ENCODE measurements around the gene IFNA2. TPM values are rescaled to one million over a fixed set of nuclear protein-coding genes. Genes with fewer than 3 reads are reported as not detected.

Gene IFNA2
- total RNA-seq, 1 experiment from 2014 or later, result not detected

DNA sequence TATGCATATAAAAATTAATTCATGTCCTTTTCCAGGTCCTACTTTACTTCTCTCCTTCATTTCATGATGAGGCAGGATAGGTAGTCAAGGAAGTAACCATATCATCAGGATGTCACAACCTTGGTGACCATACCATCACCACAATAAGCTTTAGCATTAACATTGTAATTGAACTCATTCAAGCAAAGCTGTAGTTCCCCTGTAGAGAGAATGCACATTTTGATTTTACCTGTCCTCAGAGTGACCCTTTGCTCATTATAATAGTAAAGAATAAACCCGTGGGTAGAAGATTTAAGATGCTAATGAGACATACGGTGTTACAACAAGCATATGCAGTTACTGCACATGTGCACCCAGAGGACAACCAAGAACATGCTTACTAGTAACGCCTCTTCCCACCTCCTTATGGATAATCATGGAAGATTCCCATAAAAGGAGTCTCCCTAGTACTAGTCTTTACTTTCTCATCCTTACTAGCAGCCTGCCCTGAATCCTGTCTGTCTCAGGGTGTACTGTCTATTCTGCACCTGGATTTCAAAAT, 36.7 kb downstream of the IFNA2 start:
- H3K4me1 ChIP-seq, result no peaks in the 10 kb centered on the region
- H3K27me3 ChIP-seq, result no peaks in the 10 kb centered on the region
- H3K9me3 ChIP-seq (replicated peaks), result no peaks in the 10 kb centered on the region
- no peak overlapping the region for H3K27ac ChIP-seq
- H3K4me3 ChIP-seq, result no peak overlapping the region
- H3K36me3 ChIP-seq, result no peaks in the 10 kb centered on the region
- no peak for DNase-seq

DNA sequence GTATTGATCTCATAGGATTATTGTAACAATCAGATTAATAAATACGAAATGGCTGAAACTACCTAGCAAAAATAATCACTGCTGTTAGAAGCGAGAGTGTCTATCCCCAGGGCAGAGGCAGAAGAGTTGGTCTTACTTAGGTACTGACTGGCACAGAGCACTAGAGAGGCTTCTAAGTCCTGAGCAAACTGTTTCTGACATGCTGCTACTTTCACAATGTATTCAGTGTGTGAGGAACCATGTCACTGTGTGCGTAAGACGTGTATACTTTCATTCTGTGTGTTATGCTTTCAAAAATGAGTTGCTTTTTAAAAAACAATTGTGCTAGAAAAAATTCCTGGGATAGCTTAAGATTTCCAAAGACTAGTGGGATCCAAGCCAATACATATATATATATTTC, 44.5 kb downstream of the IFNA2 start:
- Histone ChIP-seq H3K27me3 (no peaks in the 10 kb centered on the region), H3K27ac (no peak overlapping the region), H3K36me3 (no peaks in the 10 kb centered on the region), H3K4me3 (no peak overlapping the region), H3K9me3 (replicated peaks) (no peaks in the 10 kb centered on the region), H3K4me1 (no peaks in the 10 kb centered on the region; the same call in 1 of the 2 replicates)
- no peak for DNase-seq

- Histone ChIP-seq H3K27ac (no peak overlapping the region), H3K4me1 (peaks cover 3% of the 10 kb centered on the region), H3K9me3 (replicated peaks) (no peaks in the 10 kb centered on the region), H3K27me3 (no peaks in the 10 kb centered on the region), H3K36me3 (peaks cover 15% of the 10 kb centered on the region; the same call in 1 of the 2 replicates), H3K4me3 (no peak overlapping the region)
- no peak for DNase-seq
Observed at GRCh38 chr9:21336457-21336856, 48.7 kb downstream of the IFNA2 start.

GRCh38 chr9:21334701-21335632, 50.2 kb downstream of the IFNA2 start, which contains the start of gene KLHL9:
Gene KLHL9, minus strand, starts transcription at chr9:21335404. Its CDS starts 545 bp downstream, at chr9:21334859.
- Histone ChIP-seq H3K4me3 (peak within 1 kb of the TSS; percentile 99), H3K27ac (peak within 1 kb of the TSS; percentile 94), H3K9me3 (replicated peaks) (no peaks in the 10 kb centered on the region), H3K36me3 (peaks cover 15% of the 10 kb centered on the region; the same call in 1 of the 2 replicates), H3K4me1 (peaks cover 3% of the 10 kb centered on the region), H3K27me3 (no peaks in the 10 kb centered on the region)
- peak; percentile 91 to 93 for DNase-seq

Other genes with a start within 250 kb of the IFNA2 start
- gene IFNW1, start 243.6 kb downstream of the IFNA2 start, total RNA-seq (2014; rRNA removed; shearing (Covaris generic)), result not detected in 2 replicates
- not detected in 2 replicates for gene IFNA21, start 218.7 kb downstream of the IFNA2 start, total RNA-seq (2014; rRNA removed; shearing (Covaris generic))
- not detected in 2 replicates for gene IFNA4, start 197.8 kb downstream of the IFNA2 start, total RNA-seq (2014; rRNA removed; shearing (Covaris generic))
- not detected in 2 replicates for gene IFNA7, start 183.2 kb downstream of the IFNA2 start, total RNA-seq (2014; rRNA removed; shearing (Covaris generic))
- gene IFNA10, start 178.3 kb downstream of the IFNA2 start, total RNA-seq (2014; rRNA removed; shearing (Covaris generic)), result not detected in 2 replicates
- gene IFNA16, start 168.1 kb downstream of the IFNA2 start, total RNA-seq (2014; rRNA removed; shearing (Covaris generic)), result not detected in 2 replicates
- not detected in 2 replicates for gene IFNA17, start 157.2 kb downstream of the IFNA2 start, total RNA-seq (2014; rRNA removed; shearing (Covaris generic))
- gene IFNA14, start 145.4 kb downstream of the IFNA2 start, total RNA-seq (2014; rRNA removed; shearing (Covaris generic)), result not detected in 2 replicates
- not detected in 2 replicates for gene IFNA5, start 80.1 kb downstream of the IFNA2 start, total RNA-seq (2014; rRNA removed; shearing (Covaris generic))
- gene KLHL9, start 50.0 kb downstream of the IFNA2 start, total RNA-seq (2014; rRNA removed; shearing (Covaris generic)), result 22.6 and 25.5 TPM in 2 replicates
- gene IFNA6, start 34.5 kb downstream of the IFNA2 start, total RNA-seq (2014; rRNA removed; shearing (Covaris generic)), result not detected in 2 replicates
- not detected in 2 replicates for gene IFNA13, start 17.3 kb downstream of the IFNA2 start, total RNA-seq (2014; rRNA removed; shearing (Covaris generic))
- gene IFNA8, start 23.7 kb upstream of the IFNA2 start, total RNA-seq (2014; rRNA removed; shearing (Covaris generic)), result not detected in 2 replicates
- gene IFNA1, start 55.0 kb upstream of the IFNA2 start, total RNA-seq (2014; rRNA removed; shearing (Covaris generic)), result not detected in 2 replicates
- gene IFNE, start 96.9 kb upstream of the IFNA2 start, total RNA-seq (2014; rRNA removed; shearing (Covaris generic)), result not detected in 2 replicates